ENCODE data around the gene CDT1. TPM values are rescaled to one million over a fixed set of nuclear protein-coding genes. Genes with fewer than 3 reads are reported as not detected.
"Not testable (repeated sequence)": the region's sequence is repeated elsewhere in the genome, so short reads cannot be mapped to it uniquely, and the experiment has no call there.

CDT1 gene
- total RNA-seq, 3 donors from 2014 or later = 2.9 to 20.9 (median 7.6) TPM

DNA sequence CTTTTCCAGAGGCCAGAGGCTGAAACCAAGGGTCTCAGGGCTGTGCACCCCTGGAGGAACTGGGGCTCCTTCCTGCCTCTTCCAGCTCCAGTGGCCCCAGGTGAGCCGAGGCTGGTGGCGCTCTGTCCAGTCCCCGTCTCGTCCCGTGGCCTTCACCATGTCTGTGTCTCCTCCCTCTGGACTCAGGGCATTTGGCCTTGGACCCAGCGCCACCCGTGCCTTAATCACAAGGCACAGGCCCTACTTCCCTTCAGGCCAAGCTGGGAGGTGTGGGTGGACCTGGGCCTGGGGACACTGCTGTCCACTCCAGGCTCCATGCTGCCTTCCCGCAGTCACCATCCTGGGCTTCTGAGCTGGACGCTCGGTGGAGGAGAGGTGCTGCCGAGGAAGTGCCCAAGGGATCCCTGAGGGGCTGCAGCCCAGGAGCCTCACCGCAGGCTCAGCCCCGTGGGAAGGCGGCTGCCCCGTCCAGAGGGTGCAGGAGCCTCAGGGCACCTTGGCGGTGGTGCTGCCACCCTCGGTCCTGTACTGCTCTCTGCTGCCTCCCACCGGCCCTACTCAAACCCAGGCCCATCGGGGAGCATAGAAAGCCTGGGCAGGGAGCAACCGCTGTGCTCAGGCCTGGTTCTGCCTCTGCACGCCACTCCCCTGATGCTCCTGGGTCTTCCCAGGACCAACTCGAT is 17.7 kb downstream of the CDT1 start:
- Histone ChIP-seq H3K4me3 (no peak overlapping the region), H3K9me3 (no peaks in the 10 kb centered on the region), H3K36me3 (ENCODE audit: low read depth) (no peaks in the 10 kb centered on the region), H3K4me1 (ENCODE audit: low read depth) (peaks cover 1% of the 10 kb centered on the region)
- intact Hi-C loops (cut with DNase I, micrococcal nuclease) = no loop called here
- no peak for ATAC-seq
- DNase-seq = no peak
- TF ChIP-seq, protein P1, sequence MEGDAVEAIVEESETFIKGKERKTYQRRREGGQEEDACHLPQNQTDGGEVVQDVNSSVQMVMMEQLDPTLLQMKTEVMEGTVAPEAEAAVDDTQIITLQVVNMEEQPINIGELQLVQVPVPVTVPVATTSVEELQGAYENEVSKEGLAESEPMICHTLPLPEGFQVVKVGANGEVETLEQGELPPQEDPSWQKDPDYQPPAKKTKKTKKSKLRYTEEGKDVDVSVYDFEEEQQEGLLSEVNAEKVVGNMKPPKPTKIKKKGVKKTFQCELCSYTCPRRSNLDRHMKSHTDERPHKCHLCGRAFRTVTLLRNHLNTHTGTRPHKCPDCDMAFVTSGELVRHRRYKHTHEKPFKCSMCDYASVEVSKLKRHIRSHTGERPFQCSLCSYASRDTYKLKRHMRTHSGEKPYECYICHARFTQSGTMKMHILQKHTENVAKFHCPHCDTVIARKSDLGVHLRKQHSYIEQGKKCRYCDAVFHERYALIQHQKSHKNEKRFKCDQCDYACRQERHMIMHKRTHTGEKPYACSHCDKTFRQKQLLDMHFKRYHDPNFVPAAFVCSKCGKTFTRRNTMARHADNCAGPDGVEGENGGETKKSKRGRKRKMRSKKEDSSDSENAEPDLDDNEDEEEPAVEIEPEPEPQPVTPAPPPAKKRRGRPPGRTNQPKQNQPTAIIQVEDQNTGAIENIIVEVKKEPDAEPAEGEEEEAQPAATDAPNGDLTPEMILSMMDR (IDR thresholded peaks at IDR 0.05) = no peak

DNA sequence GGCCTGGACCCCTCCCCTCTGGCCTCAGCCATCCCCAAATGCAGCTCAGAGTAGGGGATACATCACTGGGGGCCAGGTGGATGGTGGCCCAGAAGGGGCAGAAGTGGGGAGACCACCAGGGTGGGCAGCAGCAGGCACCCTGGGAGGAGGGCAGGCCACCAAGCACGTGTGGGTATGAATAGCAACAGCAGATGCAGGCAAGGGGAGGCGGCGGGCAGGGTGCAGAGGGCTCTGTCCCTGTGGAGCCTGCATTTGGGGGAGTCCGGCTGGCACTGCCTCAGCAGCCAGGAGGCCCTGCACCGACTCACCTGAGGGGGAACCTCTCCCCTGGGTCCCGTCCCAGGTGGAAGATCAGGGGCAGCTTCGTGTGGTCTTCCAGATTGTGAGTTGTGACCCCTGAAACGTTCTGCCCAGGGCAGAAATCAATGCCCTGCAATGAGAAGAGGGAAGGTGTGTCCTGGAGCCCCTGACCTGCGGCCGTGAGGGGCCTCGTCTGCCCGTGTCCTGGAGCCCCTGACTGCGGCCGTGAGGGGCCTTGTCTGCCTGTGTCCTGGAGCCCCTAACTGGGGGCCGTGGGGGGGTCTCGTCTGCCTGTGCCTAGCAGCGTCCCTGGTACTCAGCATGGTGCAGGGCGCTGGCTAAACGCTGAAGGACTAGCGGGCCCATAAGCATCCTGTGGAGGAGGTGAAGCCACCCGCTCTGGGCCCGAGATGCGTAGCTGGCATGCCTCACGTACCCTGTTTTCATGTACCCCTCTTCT is 18.9 kb downstream of the CDT1 start:
- TF ChIP-seq, protein P1 (IDR thresholded peaks at IDR 0.05) = no peak
- Histone ChIP-seq H3K9me3 (no peaks in the 10 kb centered on the region), H3K4me1 (ENCODE audit: low read depth) (peaks cover 10% of the 10 kb centered on the region), H3K4me3 (no peak overlapping the region), H3K36me3 (ENCODE audit: low read depth) (no peaks in the 10 kb centered on the region)
- no peak for ATAC-seq
- DNase-seq = no peak
- intact Hi-C loops (cut with DNase I, micrococcal nuclease) = no loop called here

GRCh38 chr16:88823646-88824045 is 20.1 kb downstream of the CDT1 start:
- ATAC-seq; intact Hi-C loops (cut with DNase I, micrococcal nuclease); H3K36me3 ChIP-seq (ENCODE audit: low read depth); H3K4me3 ChIP-seq; DNase-seq; H3K9me3 ChIP-seq; H3K4me1 ChIP-seq (ENCODE audit: low read depth): not testable (repeated sequence)

DNA sequence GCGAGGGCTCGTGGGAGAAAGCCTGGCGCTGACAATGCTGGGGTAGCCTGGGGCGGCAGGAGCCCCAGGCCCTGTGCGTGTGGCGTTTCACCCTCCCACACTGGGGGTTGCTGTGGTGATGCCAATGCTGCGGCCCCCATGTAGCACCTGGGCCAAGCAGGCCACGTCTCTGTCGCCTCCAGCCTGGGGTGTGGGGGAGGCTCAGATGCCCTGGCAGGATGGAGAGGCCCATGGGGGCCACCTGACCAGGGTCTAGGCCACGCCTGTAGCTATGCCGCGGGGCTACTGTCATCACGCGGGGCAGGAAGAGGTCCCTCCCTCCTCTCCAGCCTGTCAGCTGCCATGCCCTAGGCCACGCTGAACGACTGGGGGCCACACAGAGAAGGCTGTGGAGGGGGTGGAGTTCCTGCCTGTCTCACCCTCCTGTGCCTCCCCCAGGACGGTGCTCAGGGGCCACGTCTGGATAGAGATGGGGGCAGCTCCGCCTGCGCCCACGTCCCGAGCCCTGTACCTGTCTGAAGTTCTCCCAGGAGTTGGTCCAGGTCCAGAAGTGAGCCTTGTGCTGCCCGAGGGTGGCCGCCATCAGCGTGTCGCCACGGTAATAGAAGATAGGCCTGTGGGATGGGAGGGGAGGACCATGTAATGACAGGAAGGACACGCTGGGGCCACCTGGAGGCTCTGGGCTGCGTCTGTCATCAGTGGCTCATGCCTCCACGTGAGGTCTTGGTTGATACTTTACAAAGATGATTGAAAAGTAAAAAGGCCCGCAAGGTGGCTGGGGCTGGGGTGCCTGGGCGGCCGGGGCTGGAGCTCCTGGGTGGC is 20.9 kb downstream of the CDT1 start:
- DNase-seq (no peak), ATAC-seq (no peak)
- H3K4me3 ChIP-seq = no peak overlapping the region
- no peaks in the 10 kb centered on the region for H3K9me3 ChIP-seq
- intact Hi-C loops (cut with DNase I, micrococcal nuclease) = no loop called here
- TF ChIP-seq, protein P1 (IDR thresholded peaks at IDR 0.05) = no peak
- H3K4me1 ChIP-seq (ENCODE audit: low read depth) = peaks cover 10% of the 10 kb centered on the region
- no peaks in the 10 kb centered on the region for H3K36me3 ChIP-seq (ENCODE audit: low read depth)

DNA sequence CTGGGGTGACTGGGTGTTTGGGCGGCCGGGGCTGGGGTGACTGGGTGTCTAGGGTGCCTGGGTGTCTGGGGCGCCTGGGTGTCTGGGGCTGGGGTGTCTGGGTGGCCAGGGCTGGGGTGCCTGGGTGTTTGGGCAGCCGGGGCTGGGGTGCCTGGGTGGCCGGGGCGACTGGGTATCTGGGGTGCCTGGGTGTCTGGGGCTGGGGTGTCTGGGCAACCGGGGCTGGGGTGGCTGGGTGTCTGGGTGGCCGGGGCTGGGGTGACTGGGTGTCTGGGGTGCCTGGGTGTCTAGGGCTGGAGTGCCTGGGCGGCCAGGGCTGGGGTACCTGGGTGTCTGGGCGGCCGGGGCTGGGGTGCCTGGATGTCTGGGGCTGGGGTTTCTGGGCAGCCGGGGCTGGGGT is 21.6 kb downstream of the CDT1 start:
- intact Hi-C loops (cut with DNase I, micrococcal nuclease) = no loop called here
- DNase-seq = no peak

More for the DNA sequence above, 21.6 kb downstream of the CDT1 start:
- H3K9me3 ChIP-seq = no peaks in the 10 kb centered on the region
- no peaks in the 10 kb centered on the region for H3K36me3 ChIP-seq (ENCODE audit: low read depth)
- ATAC-seq = no peak
- H3K4me3 ChIP-seq = no peak overlapping the region
- H3K4me1 ChIP-seq (ENCODE audit: low read depth) = peaks cover 10% of the 10 kb centered on the region
- TF ChIP-seq, protein P1 (IDR thresholded peaks at IDR 0.05) = no peak

Data from mucosa of descending colon (tissue), 3 donors.